Duodenal mucosa (tissue), 2 donors: ENCODE results near the gene LHPP.

ENCODE experiments used
- H3K27ac ChIP-seq: one replicate; pipeline ENCODE4 v1.7.0; 2013; ENCODE audit warnings: low read depth, low read length
- H3K27me3 ChIP-seq, 2 donors: one replicate each; pipeline ENCODE4 v1.7.0; 2013; ENCODE audit warnings: low read length in 2 of 2, control low read depth in 1 of 2; ENCODE audit not compliant: insufficient read depth in 2 of 2, control insufficient read depth in 1 of 2
- H3K36me3 ChIP-seq, 2 donors: one replicate each; pipeline ENCODE4 v1.7.0; 2013; ENCODE audit warnings: low read length in 2 of 2, control low read depth in 1 of 2; ENCODE audit not compliant: insufficient read depth in 2 of 2, control insufficient read depth in 1 of 2
- H3K4me1 ChIP-seq, 2 donors: one replicate each; pipeline ENCODE4 v1.7.0; 2013; ENCODE audit warnings: low read length in 2 of 2, control low read depth in 1 of 2; ENCODE audit not compliant: insufficient read depth in 2 of 2, control insufficient read depth in 1 of 2
- H3K4me3 ChIP-seq, 2 donors: one replicate each; pipeline ENCODE4 v1.7.0; 2013; ENCODE audit warnings: low read length in 2 of 2, low read depth in 1 of 2
- H3K9ac ChIP-seq, 2 donors: one replicate each; pipeline ENCODE4 v1.7.0; 2013; ENCODE audit warnings: low read length in 2 of 2, low read depth in 1 of 2
- H3K9me3 ChIP-seq, 2 donors: one replicate each; pipeline ENCODE4 v1.7.0; 2013; ENCODE audit warnings: low read length in 2 of 2, control low read depth in 1 of 2; ENCODE audit not compliant: control insufficient read depth in 1 of 2

The LHPP gene

DNA sequence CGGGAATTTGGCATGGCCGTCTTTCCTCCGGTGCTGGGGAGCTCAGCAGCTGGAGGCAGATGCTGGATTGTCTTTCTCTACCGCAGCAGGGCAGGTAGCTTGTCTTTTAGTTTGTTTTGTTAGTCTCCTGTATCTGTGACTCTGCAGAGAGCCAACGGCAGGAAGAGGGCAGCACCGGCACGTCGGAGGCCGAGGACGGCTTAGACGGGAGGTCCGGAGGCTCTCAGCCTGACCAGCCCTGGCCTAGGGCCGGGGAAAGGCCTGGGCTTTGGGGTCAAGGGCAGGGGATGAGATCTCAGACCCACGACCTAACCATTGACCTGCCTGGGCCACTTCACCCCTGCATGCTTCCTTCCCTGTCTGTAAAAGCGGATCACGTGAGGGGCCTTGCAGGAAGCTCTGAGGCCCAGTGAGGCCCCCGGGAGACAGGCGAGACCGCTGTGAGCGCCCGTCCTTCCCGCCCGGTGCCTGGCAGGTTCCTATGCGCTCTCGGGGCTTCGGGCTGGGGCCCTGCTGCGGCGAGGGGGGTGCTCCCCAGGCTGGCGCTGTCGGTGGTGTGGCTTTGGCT is 72.7 kb downstream of the LHPP start:
- no peaks in the 10 kb centered on the region for H3K36me3 ChIP-seq
- no peaks in the 10 kb centered on the region for H3K27me3 ChIP-seq
- H3K9me3 ChIP-seq, result no peaks in the 10 kb centered on the region
- no peak overlapping the region for H3K9ac ChIP-seq
- H3K4me3 ChIP-seq, result no peak overlapping the region
- H3K27ac ChIP-seq, result no peak overlapping the region
- peaks cover 3 to 7% of the 10 kb centered on the region in 2 donors for H3K4me1 ChIP-seq

DNA sequence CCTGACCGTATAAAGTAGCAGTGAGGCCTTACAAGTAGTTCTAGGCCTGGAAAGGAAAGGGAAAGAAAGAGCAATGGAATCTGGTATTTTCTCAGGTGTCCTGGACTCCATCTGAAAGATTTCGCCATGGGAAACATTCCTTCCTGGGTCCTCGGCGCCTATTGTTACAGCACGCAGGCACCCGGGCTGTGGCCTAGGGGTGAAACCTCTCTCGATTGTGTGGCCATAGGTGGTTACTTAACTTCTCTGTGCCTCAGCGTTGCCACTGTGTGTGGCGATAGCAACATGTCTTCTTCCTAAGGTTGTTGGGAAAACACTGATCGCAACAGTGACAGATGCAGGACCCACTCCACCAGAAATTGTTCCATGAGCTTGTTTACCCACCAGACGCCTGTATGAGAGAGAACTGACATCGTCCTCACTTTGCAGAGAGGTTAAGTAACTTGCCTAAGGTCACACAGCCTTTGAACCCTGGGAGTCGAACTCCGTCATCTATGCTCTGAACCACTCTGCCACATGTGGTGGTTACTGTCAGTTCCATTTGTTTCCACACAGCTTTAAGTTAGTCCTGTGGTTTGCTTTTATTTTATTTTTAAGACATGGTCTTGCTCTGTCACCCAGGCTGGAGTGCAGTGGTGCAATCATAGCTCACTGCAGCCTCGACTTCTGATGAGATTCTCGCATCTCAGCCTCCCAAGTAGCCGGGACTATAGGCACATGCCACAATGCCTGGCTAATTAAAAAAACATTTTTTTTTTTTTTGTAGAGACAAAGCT is 73.4 kb downstream of the LHPP start:
- Histone ChIP-seq H3K9me3 (no peaks in the 10 kb centered on the region), H3K4me3 (no peak overlapping the region), H3K4me1 (peaks cover under 1 to 4% of the 10 kb centered on the region in 2 donors), H3K9ac (no peak overlapping the region), H3K27me3 (no peaks in the 10 kb centered on the region), H3K36me3 (no peaks in the 10 kb centered on the region), H3K27ac (no peak overlapping the region)

DNA sequence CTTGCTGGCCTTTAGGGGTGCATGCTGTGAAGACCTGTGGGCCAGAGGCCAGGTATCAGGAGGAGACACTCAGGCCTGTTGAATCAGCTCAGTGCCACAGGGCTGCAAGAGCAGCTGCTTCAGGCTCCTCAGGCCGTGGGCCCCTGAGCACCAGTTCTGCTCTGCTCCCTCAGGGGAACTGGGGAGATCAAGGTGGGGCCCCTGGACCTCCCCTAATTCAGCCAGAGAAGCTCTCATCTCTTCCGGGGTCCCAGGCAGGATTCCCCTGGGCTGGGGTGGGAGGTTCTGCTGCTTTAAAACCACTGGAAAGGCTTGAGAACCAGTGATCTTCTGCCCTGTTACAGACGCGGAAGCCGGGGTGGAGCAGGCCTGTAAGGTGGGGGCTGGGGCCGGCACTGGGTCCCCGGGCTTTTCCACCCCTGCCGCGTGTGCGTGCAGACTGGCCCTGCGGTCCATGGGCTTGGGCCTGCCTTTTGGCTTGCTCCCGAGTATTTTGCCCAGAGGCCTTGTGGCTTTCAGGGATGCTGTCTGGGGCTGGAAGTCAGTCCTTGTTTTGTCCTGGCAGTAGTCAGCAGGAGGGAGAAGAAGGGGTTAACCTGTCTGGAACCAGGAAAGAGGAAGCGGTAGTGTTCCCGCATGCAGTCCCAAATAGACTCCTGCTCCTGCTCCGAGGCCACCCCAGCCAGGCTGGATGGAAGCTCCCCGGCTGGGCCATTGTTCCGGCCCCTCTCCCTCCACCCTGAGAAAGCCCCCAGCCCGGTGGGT is 74.3 kb downstream of the LHPP start:
- Histone ChIP-seq H3K9me3 (no peaks in the 10 kb centered on the region), H3K4me1 (no peaks in the 10 kb centered on the region), H3K4me3 (no peak overlapping the region), H3K9ac (no peak overlapping the region), H3K27ac (no peak overlapping the region), H3K27me3 (no peaks in the 10 kb centered on the region), H3K36me3 (no peaks in the 10 kb centered on the region)

DNA sequence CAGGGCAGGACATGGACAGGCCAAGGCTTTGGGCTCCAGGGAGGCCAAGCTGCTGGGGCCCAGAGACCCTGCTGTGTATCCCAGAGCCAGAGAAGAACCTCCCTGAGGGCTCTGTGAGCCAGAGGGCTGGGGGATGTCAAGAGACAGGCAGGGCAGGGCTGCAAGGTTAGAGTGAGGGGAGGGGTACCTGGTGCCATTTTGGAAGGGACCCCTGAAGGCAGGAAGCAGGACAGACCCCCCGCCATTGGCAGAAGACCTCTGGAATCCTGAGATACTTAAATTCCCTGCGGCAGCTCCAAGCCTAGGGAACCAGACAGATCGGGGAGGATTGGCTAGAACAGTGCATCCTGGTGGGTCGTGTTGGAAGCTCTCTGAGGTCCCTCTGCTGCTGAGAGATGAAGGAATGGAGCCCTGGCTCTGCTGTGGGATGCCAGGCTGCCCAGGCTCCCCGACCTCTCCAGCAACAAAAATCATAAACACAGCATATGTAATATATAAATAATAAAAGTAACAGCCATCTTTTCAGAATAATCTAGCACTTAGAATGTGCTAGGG is 75.0 kb downstream of the LHPP start:
- no peak overlapping the region for H3K4me3 ChIP-seq
- H3K36me3 ChIP-seq, result no peaks in the 10 kb centered on the region
- no peak overlapping the region for H3K27ac ChIP-seq
- no peak overlapping the region for H3K9ac ChIP-seq
- no peaks in the 10 kb centered on the region for H3K4me1 ChIP-seq
- no peaks in the 10 kb centered on the region for H3K27me3 ChIP-seq
- no peaks in the 10 kb centered on the region for H3K9me3 ChIP-seq

DNA sequence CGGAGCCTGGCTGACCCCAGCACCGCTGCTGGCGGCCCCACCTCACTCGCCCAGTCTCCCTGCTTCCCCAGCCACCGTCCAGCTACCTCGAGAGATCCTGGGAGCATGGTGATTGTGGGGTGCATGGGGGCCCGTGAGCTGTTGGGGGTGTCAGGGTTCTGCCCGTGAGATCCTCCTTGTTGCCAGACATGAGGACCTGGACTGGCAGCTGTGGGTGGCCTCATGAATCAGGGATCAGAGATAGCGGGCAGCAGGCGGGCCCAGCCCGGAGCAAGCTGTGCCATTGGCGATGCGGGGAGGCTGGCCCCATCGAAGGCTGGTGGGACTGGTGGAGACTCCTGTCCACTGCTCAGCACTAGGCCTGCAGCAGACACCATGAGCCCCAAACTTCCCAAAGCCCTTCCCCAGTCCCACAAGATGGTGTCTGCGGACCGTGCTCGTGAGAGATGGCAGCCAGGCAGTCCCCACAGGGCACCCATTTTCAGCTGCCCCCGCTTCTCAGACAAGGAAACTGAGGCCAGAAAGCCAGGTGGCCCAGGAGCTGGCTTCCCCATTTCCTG is 75.6 kb downstream of the LHPP start:
- H3K27me3 ChIP-seq, result no peaks in the 10 kb centered on the region
- H3K9ac ChIP-seq, result no peak overlapping the region
- no peaks in the 10 kb centered on the region for H3K4me1 ChIP-seq
- H3K27ac ChIP-seq, result no peak overlapping the region
- no peak overlapping the region for H3K4me3 ChIP-seq
- no peaks in the 10 kb centered on the region for H3K36me3 ChIP-seq
- no peaks in the 10 kb centered on the region for H3K9me3 ChIP-seq

DNA sequence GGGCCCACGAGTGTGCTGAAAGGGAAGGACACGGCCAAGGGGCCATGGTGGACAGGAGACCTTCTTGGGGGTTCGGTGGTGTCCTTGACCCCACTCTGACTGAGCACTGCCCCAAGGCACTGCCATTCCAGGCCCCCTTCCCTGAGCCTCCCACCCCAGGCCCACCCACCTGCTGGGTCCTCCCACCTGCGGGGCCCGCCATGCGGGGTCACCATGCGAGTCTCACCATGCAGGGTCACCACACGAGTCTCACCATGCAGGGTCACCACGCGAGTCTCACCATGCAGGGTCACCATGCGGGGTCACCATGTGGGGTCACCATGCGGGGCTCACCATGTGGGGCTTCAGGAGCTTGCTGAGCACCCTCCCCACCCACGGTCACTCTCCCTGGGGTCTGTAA is 76.3 kb downstream of the LHPP start:
- H3K27me3 ChIP-seq, result no peaks in the 10 kb centered on the region
- H3K9me3 ChIP-seq, result no peaks in the 10 kb centered on the region
- H3K27ac ChIP-seq, result no peak overlapping the region
- H3K4me3 ChIP-seq, result no peak overlapping the region
- H3K4me1 ChIP-seq, result no peaks in the 10 kb centered on the region
- H3K36me3 ChIP-seq, result no peaks in the 10 kb centered on the region
- H3K9ac ChIP-seq, result no peak overlapping the region

DNA sequence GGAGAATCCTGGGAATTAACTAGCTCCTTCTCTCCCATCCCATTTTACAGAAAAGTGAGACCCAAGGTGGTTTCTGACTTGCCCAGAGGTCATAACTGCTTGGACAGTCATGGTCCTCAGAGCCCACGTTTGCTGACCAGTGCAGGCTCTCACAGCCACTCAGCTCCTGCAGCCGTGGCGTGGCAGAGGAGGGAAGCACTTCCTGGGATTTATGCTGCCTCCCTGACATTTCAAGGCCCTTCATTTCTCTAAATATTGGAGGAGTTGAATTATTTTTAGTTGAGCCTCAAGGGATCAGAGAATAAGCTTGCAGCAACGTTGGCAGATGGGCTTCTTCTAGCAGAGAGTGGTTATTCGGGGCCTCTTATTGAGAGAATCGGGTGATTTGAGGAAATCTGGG is 77.1 kb downstream of the LHPP start:
- Histone ChIP-seq H3K9me3 (no peaks in the 10 kb centered on the region), H3K36me3 (no peaks in the 10 kb centered on the region), H3K27ac (no peak overlapping the region), H3K27me3 (no peaks in the 10 kb centered on the region), H3K4me3 (no peak overlapping the region), H3K9ac (no peak overlapping the region), H3K4me1 (no peaks in the 10 kb centered on the region)

DNA sequence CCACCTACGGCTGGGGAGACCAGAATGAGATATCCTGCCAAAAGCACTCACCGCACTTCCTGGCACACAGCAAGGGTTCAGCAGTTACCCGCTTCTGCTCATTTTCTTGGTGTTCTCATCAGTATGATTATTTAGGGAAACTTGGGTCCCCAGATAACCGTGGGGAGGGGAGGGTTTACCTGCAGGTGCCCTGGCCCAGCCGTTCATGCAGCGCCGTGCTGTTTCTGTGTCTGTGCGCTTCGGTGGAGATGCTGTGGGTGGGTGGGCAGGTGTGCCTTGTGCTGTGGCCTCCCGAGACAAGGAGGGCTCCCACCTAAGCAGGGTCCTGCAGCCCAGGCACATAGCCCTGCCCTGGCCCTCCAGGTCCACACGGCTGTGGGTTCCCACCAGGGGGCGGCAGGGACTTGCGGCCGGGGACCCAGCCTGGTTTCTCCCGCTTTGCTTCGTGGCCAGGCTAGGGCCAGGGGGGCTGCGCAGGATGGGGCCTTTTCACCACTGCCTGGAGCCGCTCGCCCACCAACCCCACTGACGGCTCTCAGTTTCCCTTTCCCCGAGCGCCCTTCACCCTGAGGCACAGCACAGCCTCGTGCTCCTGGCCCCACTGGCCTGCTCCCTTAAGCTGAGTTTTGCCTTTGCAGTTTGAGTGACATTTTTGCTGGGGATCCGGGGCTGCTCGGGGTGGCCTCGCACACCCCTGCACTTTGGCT is 78.5 kb downstream of the LHPP start:
- Histone ChIP-seq H3K4me3 (no peak overlapping the region), H3K27me3 (no peaks in the 10 kb centered on the region), H3K27ac (no peak overlapping the region), H3K9ac (no peak overlapping the region), H3K36me3 (no peaks in the 10 kb centered on the region), H3K4me1 (no peaks in the 10 kb centered on the region), H3K9me3 (no peaks in the 10 kb centered on the region)

DNA sequence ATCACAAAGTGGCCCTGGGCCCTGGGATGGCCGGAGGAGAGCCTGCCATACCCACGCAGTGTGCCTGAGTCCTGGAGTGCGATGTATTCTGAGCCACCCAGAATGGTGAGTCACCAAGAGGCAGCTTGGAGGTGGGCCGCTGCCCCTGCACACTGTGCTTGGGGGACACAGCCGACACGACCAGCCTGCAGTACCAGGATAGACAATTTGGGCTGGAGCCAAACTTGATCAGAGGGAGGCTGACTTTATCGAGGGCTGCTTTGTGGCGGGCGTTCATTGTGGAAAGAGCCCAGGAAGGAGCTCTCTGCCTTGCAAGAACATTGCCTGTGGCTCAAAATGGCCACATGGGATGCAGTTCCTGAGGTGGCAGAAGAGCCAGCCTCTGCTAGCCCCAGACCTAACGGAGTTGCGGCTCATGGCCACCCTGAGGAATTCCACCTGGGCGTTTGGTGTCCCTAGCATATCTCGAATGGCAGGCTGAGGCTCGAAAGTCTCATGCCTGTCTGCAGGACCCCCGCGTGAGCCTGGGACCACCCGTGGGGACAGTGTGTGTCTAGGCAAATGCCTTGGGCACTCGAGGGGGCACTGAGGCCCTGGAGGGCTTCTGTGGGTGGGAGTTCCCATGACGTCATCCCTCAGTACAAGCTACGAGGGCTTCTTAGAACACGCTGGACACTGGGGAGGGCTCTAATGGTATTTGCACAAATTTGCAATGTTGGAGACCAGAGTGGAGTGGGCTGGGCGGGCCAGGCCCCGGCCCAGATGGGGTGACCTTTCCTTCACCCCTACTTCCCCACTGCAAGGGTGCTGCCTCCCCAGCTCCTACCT is 79.7 kb downstream of the LHPP start:
- Histone ChIP-seq H3K4me3 (no peak overlapping the region), H3K27ac (no peak overlapping the region), H3K36me3 (no peaks in the 10 kb centered on the region), H3K9ac (no peak overlapping the region), H3K9me3 (no peaks in the 10 kb centered on the region), H3K4me1 (no peaks in the 10 kb centered on the region), H3K27me3 (no peaks in the 10 kb centered on the region)
